Upper lobe of left lung (tissue), 6 donors: ENCODE measurements around the gene TIMP2. TPM values are rescaled to one million over a fixed set of nuclear protein-coding genes. Genes with fewer than 3 reads are reported as not detected.
A peak's percentile ranks its signal among the peaks of the same experiment; 100 is the strongest.

Experiments
- ATAC-seq, 2 donors: fragments of 200-7000 bp; cut with Tn5 transposase; one replicate each; pipeline ENCODE4 v1.9.1; 2022; ENCODE audit warnings: mild to moderate bottlenecking in 2 of 2, moderate library complexity in 2 of 2; ENCODE audit not compliant: low FRiP score in 2 of 2
- DNase-seq, 2 donors: peaks; one replicate each; pipeline ENCODE4 v3.0.0-alpha.2; 2019 to 2020
- H3K27ac ChIP-seq, 4 donors: fragments of 200-600 bp; sonication (generic); one replicate each; pipeline ENCODE4 v1.5.1; 2016 to 2019
- H3K27me3 ChIP-seq, 4 donors: fragments of 200-600 bp; sonication (generic); one replicate each; pipeline ENCODE4 v1.5.1; 2017 to 2019
- H3K36me3 ChIP-seq, 4 donors: fragments of 200-600 bp; sonication (generic); one replicate each; pipeline ENCODE4 v1.5.1; 2016 to 2019
- H3K4me1 ChIP-seq, 4 donors: fragments of 200-600 bp; sonication (generic); one replicate each; pipeline ENCODE4 v1.5.1; 2018 to 2019
- H3K4me3 ChIP-seq, 4 donors: fragments of 200-600 bp; sonication (generic); one replicate each; pipeline ENCODE4 v1.5.1; 2017 to 2019; ENCODE audit warnings: mild to moderate bottlenecking in 2 of 4, moderate library complexity in 1 of 4
- H3K9me3 ChIP-seq, 4 donors: fragments of 200-600 bp; sonication (generic); one replicate each; pipeline ENCODE4 v1.5.1; 2018 to 2019
- CTCF ChIP-seq, 6 experiments: fragments of 450-650 bp in 4 of 6; fragments of 200-600 bp in 2 of 6; sonication (generic) in 2 of 6; IDR thresholded peaks; one replicate each; pipeline ENCODE4 v1.5.1; 2016 to 2019; ENCODE audit warnings: antibody characterized with exemption in 6 of 6
- EP300 ChIP-seq, 4 donors: sonication (generic); formaldehyde crosslinking; IDR thresholded peaks; one replicate each; pipeline ENCODE4 v1.5.1; 2017; ENCODE audit warnings: antibody characterized with exemption in 4 of 4, control low read depth in 2 of 4
- POLR2A ChIP-seq, 4 donors: fragments of 450-650 bp; IDR thresholded peaks; one replicate each; pipeline ENCODE4 v1.5.1; 2016 to 2017; ENCODE audit warnings: antibody characterized with exemption in 4 of 4, mild to moderate bottlenecking in 2 of 4
- POLR2AphosphoS5 ChIP-seq, 2 donors: sonication (generic); formaldehyde crosslinking; IDR thresholded peaks; one replicate each; pipeline ENCODE4 v1.5.1; 2017; ENCODE audit warnings: antibody characterized with exemption in 2 of 2
- WGBS, 2 donors: methylation state at CpG; one replicate each; pipeline ENCODE4 v1.1.5; 2017 to 2018; 5-methylcytosine and 5-hydroxymethylcytosine counted together
- total RNA-seq, 6 donors: library from RNA; depleted of rRNA in 4 of 6; stranded (reverse); fragments of >200 nt in 4 of 6; gene quantifications; one replicate each; pipeline versions ENCODE4 v1.1.0 to v1.2.1, GENCODE V29; 2016 to 2021
- donor health status: DM: no; HTN: no; CAD: no; lungs with moderate emphysema.
- donor health status: DM: no; HTN: yes; CAD: no; lungs with severe emphysema.

The TIMP2 gene
- total RNA-seq, 6 donors from 2014 or later, result 60.8 to 313 (median 145) TPM

GRCh38 chr17:78808163-78808562 lies 117.0 kb downstream of the TIMP2 start:
- DNase-seq (no peak), ATAC-seq (no peak)
- Histone ChIP-seq H3K27ac (no peak overlapping the region), H3K9me3 (no peaks in the 10 kb centered on the region), H3K4me3 (no peak overlapping the region), H3K36me3 (peaks cover 20 to 96% (median 73%) of the 10 kb centered on the region in 4 donors), H3K27me3 (no peaks in the 10 kb centered on the region), H3K4me1 (peaks cover 0 to 19% (median 5%) of the 10 kb centered on the region in 4 donors)
- WGBS, 2 donors, result 91 to 94% methylated on average over 3 to 4 of the region's 4 CpGs
- no peak for TF ChIP-seq POLR2A (IDR thresholded peaks at IDR 0.05)
- no peak for TF ChIP-seq CTCF (IDR thresholded peaks at IDR 0.05)
- no peak for TF ChIP-seq POLR2AphosphoS5 (IDR thresholded peaks at IDR 0.05)
- no peak for TF ChIP-seq EP300 (IDR thresholded peaks at IDR 0.05)

- no peak for TF ChIP-seq POLR2AphosphoS5 (IDR thresholded peaks at IDR 0.05)
- no peak for TF ChIP-seq CTCF (IDR thresholded peaks at IDR 0.05)
- no peak for TF ChIP-seq EP300 (IDR thresholded peaks at IDR 0.05)
- no peak for TF ChIP-seq POLR2A (IDR thresholded peaks at IDR 0.05)
- H3K27ac ChIP-seq, result peak overlapping the region in 1 of 4 donors; percentile 51
- DNase-seq (peak in 1 of 2 donors; percentile 54), ATAC-seq (peak in 1 of 2 donors; percentile 34)
- WGBS, 2 donors, result 66 to 71% methylated on average over 8 to 9 of the region's 9 CpGs
- peaks cover 0 to 19% (median 5%) of the 10 kb centered on the region in 4 donors for H3K4me1 ChIP-seq
- H3K36me3 ChIP-seq, result peaks cover 12 to 96% (median 74%) of the 10 kb centered on the region in 4 donors
- no peak overlapping the region for H3K4me3 ChIP-seq
- no peaks in the 10 kb centered on the region for H3K27me3 ChIP-seq
- H3K9me3 ChIP-seq, result no peaks in the 10 kb centered on the region
Measured at GRCh38 chr17:78806451-78806850, 118.7 kb downstream of the TIMP2 start.

- peak in 1 of 2 donors; percentile 50 for ATAC-seq
- Histone ChIP-seq H3K4me3 (no peak overlapping the region), H3K4me1 (peaks cover 0 to 19% (median 5%) of the 10 kb centered on the region in 4 donors), H3K27ac (peak overlapping the region in 2 of 4 donors; percentile 52 to 67), H3K27me3 (no peaks in the 10 kb centered on the region), H3K36me3 (peaks cover 8 to 91% (median 67%) of the 10 kb centered on the region in 4 donors), H3K9me3 (no peaks in the 10 kb centered on the region)
- TF ChIP-seq EP300 (IDR thresholded peaks at IDR 0.05) (no peak), POLR2AphosphoS5 (IDR thresholded peaks at IDR 0.05) (no peak), CTCF (IDR thresholded peaks at IDR 0.05) (no peak), POLR2A (IDR thresholded peaks at IDR 0.05) (no peak)
- DNase-seq, result no peak
- 81 to 92% methylated on average over 12 to 14 of the region's 14 CpGs for WGBS, 2 donors
Measured at GRCh38 chr17:78805301-78805700, 119.9 kb downstream of the TIMP2 start.

DNA sequence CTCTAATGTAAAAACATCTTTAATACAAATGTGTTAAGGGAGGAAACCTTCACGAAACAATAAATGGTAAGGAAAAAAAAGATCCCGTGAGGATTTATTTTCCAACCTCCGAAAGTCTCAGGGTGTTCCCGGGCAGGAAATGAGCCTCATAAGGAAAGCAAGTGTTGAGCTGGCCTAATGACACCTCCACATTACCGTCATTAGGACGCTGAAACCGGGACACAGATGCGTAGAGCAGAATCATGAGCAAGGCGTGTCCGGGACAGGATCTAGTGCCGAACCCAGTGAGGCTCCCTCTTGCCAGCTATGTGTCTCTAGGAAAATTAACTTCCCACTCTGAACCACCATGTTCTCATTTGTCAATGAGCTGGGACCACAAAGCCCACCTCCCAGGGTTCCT lies 120.4 kb downstream of the TIMP2 start:
- Histone ChIP-seq H3K4me1 (peaks cover 0 to 19% (median 5%) of the 10 kb centered on the region in 4 donors), H3K4me3 (no peak overlapping the region), H3K9me3 (no peaks in the 10 kb centered on the region), H3K36me3 (peaks cover 8 to 90% (median 63%) of the 10 kb centered on the region in 4 donors), H3K27me3 (no peaks in the 10 kb centered on the region), H3K27ac (peak overlapping the region in 2 of 4 donors; percentile 52 to 67)
- no peak for ATAC-seq
- no peak for DNase-seq
- TF ChIP-seq EP300 (IDR thresholded peaks at IDR 0.05) (peak in 3 of 4 donors; percentile 61 to 64 (median 62)), POLR2AphosphoS5 (IDR thresholded peaks at IDR 0.05) (peak; percentile 48 to 80), CTCF (IDR thresholded peaks at IDR 0.05) (no peak)
- 76 to 78% methylated on average over 11 of the region's 11 CpGs for WGBS, 2 donors
